DND-41 (cell line): ENCODE measurements around the gene CELA2B.

ENCODE experiments used
- ATAC-seq: fragments of 200-7000 bp; cut with Tn5 transposase; 3 replicates; pipeline ENCODE4 v1.9.1; 2021; ENCODE audit warnings: low read depth; ENCODE audit not compliant: insufficient read depth
- DNase-seq: peaks from one replicate; pipeline ENCODE4 v3.0.0-alpha.2; 2020
- H2AFZ ChIP-seq: 2 replicates; pipeline ENCODE4 v1.6.0; 2012; ENCODE audit warnings: low read depth, low read length
- H3K27ac ChIP-seq: 2 replicates; pipeline ENCODE4 v1.5.1; 2012; ENCODE audit warnings: low read length, inconsistent platforms
- H3K27me3 ChIP-seq: fragments of 200-600 bp; sonication (generic); 2 replicates; pipeline ENCODE4 v1.6.0; 2012; ENCODE audit warnings: low read length, mild to moderate bottlenecking, inconsistent platforms; ENCODE audit not compliant: insufficient read depth, poor library complexity
- H3K36me3 ChIP-seq: 2 replicates; pipeline ENCODE4 v1.5.1; 2012; ENCODE audit warnings: low read length, inconsistent platforms; ENCODE audit not compliant: insufficient read depth
- H3K4me1 ChIP-seq: 2 replicates; pipeline ENCODE4 v1.5.1; 2012; ENCODE audit warnings: mild to moderate bottlenecking, low read length; ENCODE audit not compliant: insufficient read depth
- H3K4me2 ChIP-seq: 2 replicates; pipeline ENCODE4 v1.6.0; 2012; ENCODE audit warnings: mild to moderate bottlenecking, moderate library complexity, low read length, inconsistent platforms; ENCODE audit not compliant: insufficient read depth
- H3K4me3 ChIP-seq, 2 experiments: fragments of 200-600 bp in 1 of 2; shearing (Covaris generic) in 1 of 2; 2 replicates each; pipeline ENCODE4 v1.5.1; 2012 to 2016; ENCODE audit warnings: inconsistent platforms in 2 of 2, low read length in 2 of 2, mild to moderate bottlenecking in 2 of 2, low read depth in 1 of 2, moderate library complexity in 1 of 2
- H3K79me2 ChIP-seq: 2 replicates; pipeline ENCODE4 v1.6.0; 2012; ENCODE audit warnings: low read length, inconsistent platforms; ENCODE audit not compliant: insufficient read depth
- H3K9ac ChIP-seq: 2 replicates; pipeline ENCODE4 v1.6.0; 2012; ENCODE audit warnings: low read depth, mild to moderate bottlenecking, inconsistent platforms, low read length, moderate library complexity
- H3K9me3 ChIP-seq: 2 replicates; pipeline ENCODE4 v1.5.1; 2012; ENCODE audit warnings: low read length, moderate library complexity, mild to moderate bottlenecking, inconsistent platforms; ENCODE audit not compliant: insufficient read depth, severe bottlenecking
- H4K20me1 ChIP-seq: 2 replicates; pipeline ENCODE4 v1.6.0; 2012; ENCODE audit warnings: low read length; ENCODE audit not compliant: insufficient read depth
- CTCF ChIP-seq: IDR thresholded peaks from 2 replicates; pipeline ENCODE4 v1.5.1; 2012; ENCODE audit warnings: borderline replicate concordance, low read length, moderate library complexity, mild to moderate bottlenecking; ENCODE audit not compliant: poor library complexity, severe bottlenecking; ENCODE audit errors: extremely low read depth
- EZH2 ChIP-seq: IDR thresholded peaks from 3 replicates; pipeline ENCODE4 v1.6.1; 2012; ENCODE audit warnings: borderline replicate concordance, low read depth, mild to moderate bottlenecking, moderate library complexity, low read length, inconsistent platforms; ENCODE audit not compliant: severe bottlenecking

The CELA2B gene

GRCh38 chr1:15524283-15525049, 48.6 kb downstream of the CELA2B start:
- H3K9me3 ChIP-seq, result no peaks in the 10 kb centered on the region
- H3K27ac ChIP-seq, result peak overlapping the region; percentile 94
- H3K4me2 ChIP-seq, result peak overlapping the region; percentile 94
- peaks cover 11% of the 10 kb centered on the region for H3K79me2 ChIP-seq
- peak overlapping the region; percentile 63 to 92; a peak in 3 of 4 replicates for H3K4me3 ChIP-seq
- TF ChIP-seq CTCF (no peak), EZH2 (no peak)
- peak overlapping the region; percentile 60 for H3K9ac ChIP-seq
- H4K20me1 ChIP-seq, result no peaks in the 10 kb centered on the region
- peak overlapping the region; percentile 87 for H2AFZ ChIP-seq
- peak; percentile 51 for ATAC-seq
- no peaks in the 10 kb centered on the region for H3K36me3 ChIP-seq
- peaks cover 43% of the 10 kb centered on the region for H3K4me1 ChIP-seq
- H3K27me3 ChIP-seq, result no peaks in the 10 kb centered on the region
- peak; percentile 98 for DNase-seq

GRCh38 chr1:15525050-15526020, 49.4 kb downstream of the CELA2B start:
- Histone ChIP-seq H2AFZ (peak overlapping the region; percentile 90), H3K9ac (peak overlapping the region; percentile 64), H3K4me2 (peak overlapping the region; percentile 94), H4K20me1 (no peaks in the 10 kb centered on the region), H3K79me2 (peaks cover 11% of the 10 kb centered on the region), H3K4me1 (peaks cover 43% of the 10 kb centered on the region), H3K27ac (peak overlapping the region; percentile 72), H3K9me3 (no peaks in the 10 kb centered on the region), H3K27me3 (no peaks in the 10 kb centered on the region), H3K36me3 (no peaks in the 10 kb centered on the region), H3K4me3 (peak overlapping the region; percentile 55 to 92)
- no peak for TF ChIP-seq CTCF
- no peak for TF ChIP-seq EZH2
- DNase-seq, result peak; percentile 15
- peak; percentile 60 for ATAC-seq

- Histone ChIP-seq H2AFZ (peak overlapping the region; percentile 90), H3K27ac (peak overlapping the region; percentile 45; the same call in 1 of the 2 replicates), H3K79me2 (peaks cover 11% of the 10 kb centered on the region), H3K4me1 (peaks cover 43% of the 10 kb centered on the region), H4K20me1 (no peaks in the 10 kb centered on the region), H3K9ac (peak overlapping the region; percentile 64), H3K27me3 (no peaks in the 10 kb centered on the region), H3K4me3 (peak overlapping the region; percentile 55 to 92; a peak in 3 of 4 replicates), H3K4me2 (peak overlapping the region; percentile 94), H3K9me3 (no peaks in the 10 kb centered on the region), H3K36me3 (no peaks in the 10 kb centered on the region; the same call in 1 of the 2 replicates)
- TF ChIP-seq EZH2 (no peak), CTCF (no peak)
- no peak for ATAC-seq
- DNase-seq, result no peak
Observed at GRCh38 chr1:15526021-15526489, 50.2 kb downstream of the CELA2B start.
